ENCODE data around the gene SRGAP1.

DNA sequence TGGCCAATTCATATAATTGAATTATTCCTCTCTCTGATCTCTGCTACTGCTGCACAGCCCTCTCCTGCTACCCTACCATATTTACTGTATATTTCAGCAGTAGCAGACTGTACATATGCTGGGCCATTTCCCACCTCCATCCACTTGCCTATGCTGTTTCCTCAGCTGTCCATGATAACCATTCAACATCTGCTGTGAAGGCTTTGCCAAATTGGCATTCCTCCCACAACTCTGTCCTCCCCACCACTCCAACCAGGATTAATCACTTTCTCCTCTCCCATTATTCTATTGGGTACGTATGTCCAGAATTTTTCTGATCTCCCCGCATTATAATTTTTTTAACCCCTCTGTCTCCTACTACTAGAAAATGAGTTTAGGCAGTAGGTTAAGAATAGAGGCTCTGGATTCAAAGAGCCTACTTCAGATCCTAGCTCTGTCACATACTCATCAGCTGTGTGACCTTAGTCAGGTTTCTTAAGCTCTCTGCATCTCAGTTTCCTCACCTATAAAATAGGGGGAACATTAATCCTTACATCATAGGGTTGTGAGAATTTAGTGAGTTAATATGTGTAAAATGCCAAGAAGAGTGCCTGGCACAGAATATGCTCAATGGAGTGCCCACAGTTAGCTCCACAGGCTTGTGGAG lies 254.3 kb downstream of the SRGAP1 start:
- TF ChIP-seq, protein P1, sequence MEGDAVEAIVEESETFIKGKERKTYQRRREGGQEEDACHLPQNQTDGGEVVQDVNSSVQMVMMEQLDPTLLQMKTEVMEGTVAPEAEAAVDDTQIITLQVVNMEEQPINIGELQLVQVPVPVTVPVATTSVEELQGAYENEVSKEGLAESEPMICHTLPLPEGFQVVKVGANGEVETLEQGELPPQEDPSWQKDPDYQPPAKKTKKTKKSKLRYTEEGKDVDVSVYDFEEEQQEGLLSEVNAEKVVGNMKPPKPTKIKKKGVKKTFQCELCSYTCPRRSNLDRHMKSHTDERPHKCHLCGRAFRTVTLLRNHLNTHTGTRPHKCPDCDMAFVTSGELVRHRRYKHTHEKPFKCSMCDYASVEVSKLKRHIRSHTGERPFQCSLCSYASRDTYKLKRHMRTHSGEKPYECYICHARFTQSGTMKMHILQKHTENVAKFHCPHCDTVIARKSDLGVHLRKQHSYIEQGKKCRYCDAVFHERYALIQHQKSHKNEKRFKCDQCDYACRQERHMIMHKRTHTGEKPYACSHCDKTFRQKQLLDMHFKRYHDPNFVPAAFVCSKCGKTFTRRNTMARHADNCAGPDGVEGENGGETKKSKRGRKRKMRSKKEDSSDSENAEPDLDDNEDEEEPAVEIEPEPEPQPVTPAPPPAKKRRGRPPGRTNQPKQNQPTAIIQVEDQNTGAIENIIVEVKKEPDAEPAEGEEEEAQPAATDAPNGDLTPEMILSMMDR (IDR thresholded peaks at IDR 0.05), result no peak
- TF ChIP-seq POLR2A (IDR thresholded peaks at IDR 0.05), result no peak

All from right lobe of liver (tissue), 4 donors.